ENCODE measurements around the gene MEST. TPM values are rescaled to one million over a fixed set of nuclear protein-coding genes. Genes with fewer than 3 reads are reported as not detected.

The MEST gene
- polyA plus RNA-seq, 1 donor (not counting 4 experiments of a cell fraction or from before 2014, with no cell fraction given) = 5.8 TPM

- no peak overlapping the region for H2AFZ ChIP-seq (ENCODE audit: control insufficient read depth, low read length)
- no peak overlapping the region for H3K4me3 ChIP-seq (ENCODE audit: control insufficient read depth in 2 of 3, extremely low read depth in 1 of 3, insufficient read depth in 2 of 3, low read depth in 1 of 3, low read length in 3 of 3)
- H3K4me2 ChIP-seq (ENCODE audit: control insufficient read depth, extremely low read depth, insufficient read depth, low read depth, low read length) = no peak overlapping the region
- dilution Hi-C loops (cut with MboI; ENCODE audit: extremely low pct_ligation_motif_present, low sequenced_read_pairs) = no loop called here
- no peak overlapping the region for H3K9ac ChIP-seq (ENCODE audit: control insufficient read depth, extremely low read depth, insufficient read depth, low read length)
- no peaks in the 10 kb centered on the region for H3K36me3 ChIP-seq (ENCODE audit: control insufficient read depth in 2 of 2, extremely low read depth in 1 of 2, insufficient read depth in 2 of 2, low read length in 2 of 2)
- H3K9me1 ChIP-seq (ENCODE audit: control insufficient read depth, extremely low read depth, insufficient read depth, low read length) = no peaks in the 10 kb centered on the region
- H3K9me3 ChIP-seq (ENCODE audit: control insufficient read depth, low read depth, low read length) = no peaks in the 10 kb centered on the region
- no peak for FAIRE-seq
- no peak overlapping the region for H3K27ac ChIP-seq (ENCODE audit: control insufficient read depth, insufficient read depth, low read length)
- TF ChIP-seq CTCF (optimal IDR thresholded peaks at IDR 0.05 in 1 of 3, IDR thresholded peaks at IDR 0.05 in 1 of 3, conservative IDR thresholded peaks at IDR 0.05 in 1 of 3; ENCODE audit: extremely low read depth in 1 of 3, insufficient read depth in 2 of 3, low read length in 3 of 3) (no peak), EZH2 (IDR thresholded peaks at IDR 0.05; ENCODE audit: low read length) (no peak)
- no peaks in the 10 kb centered on the region for H3K79me2 ChIP-seq (ENCODE audit: control insufficient read depth, insufficient read depth, low read length)
- no peaks in the 10 kb centered on the region for H3K27me3 ChIP-seq (ENCODE audit: control insufficient read depth, extremely low read depth, insufficient read depth, low read length)
- no peaks in the 10 kb centered on the region for H3K4me1 ChIP-seq (ENCODE audit: control insufficient read depth, extremely low read depth, insufficient read depth, low read length)
- no peaks in the 10 kb centered on the region for H4K20me1 ChIP-seq (ENCODE audit: control insufficient read depth, extremely low read depth, insufficient read depth, low read length)
- no peak for DNase-seq (ENCODE audit: low read depth, low spot score)
Measured at GRCh38 chr7:130500463-130500862, 8.6 kb downstream of the MEST start.

- Histone ChIP-seq H3K79me2 (ENCODE audit: control insufficient read depth, insufficient read depth, low read length) (no peaks in the 10 kb centered on the region), H3K36me3 (ENCODE audit: control insufficient read depth in 2 of 2, extremely low read depth in 1 of 2, insufficient read depth in 2 of 2, low read length in 2 of 2) (peaks cover 0 to 2% of the 10 kb centered on the region in 2 experiments), H3K4me1 (ENCODE audit: control insufficient read depth, extremely low read depth, insufficient read depth, low read length) (no peaks in the 10 kb centered on the region), H3K9me1 (ENCODE audit: control insufficient read depth, extremely low read depth, insufficient read depth, low read length) (no peaks in the 10 kb centered on the region), H3K9me3 (ENCODE audit: control insufficient read depth, low read depth, low read length) (no peaks in the 10 kb centered on the region), H3K9ac (ENCODE audit: control insufficient read depth, extremely low read depth, insufficient read depth, low read length) (no peak overlapping the region), H2AFZ (ENCODE audit: control insufficient read depth, low read length) (no peak overlapping the region), H3K4me2 (ENCODE audit: control insufficient read depth, extremely low read depth, insufficient read depth, low read depth, low read length) (no peak overlapping the region), H3K4me3 (ENCODE audit: control insufficient read depth in 2 of 3, extremely low read depth in 1 of 3, insufficient read depth in 2 of 3, low read depth in 1 of 3, low read length in 3 of 3) (no peak overlapping the region), H3K27ac (ENCODE audit: control insufficient read depth, insufficient read depth, low read length) (no peak overlapping the region), H3K27me3 (ENCODE audit: control insufficient read depth, extremely low read depth, insufficient read depth, low read length) (no peaks in the 10 kb centered on the region), H4K20me1 (ENCODE audit: control insufficient read depth, extremely low read depth, insufficient read depth, low read length) (no peaks in the 10 kb centered on the region)
- DNase-seq (ENCODE audit: low read depth, low spot score) (no peak), FAIRE-seq (no peak)
- dilution Hi-C loops (cut with MboI; ENCODE audit: extremely low pct_ligation_motif_present, low sequenced_read_pairs) = no loop called here
- no peak for TF ChIP-seq EZH2 (IDR thresholded peaks at IDR 0.05; ENCODE audit: low read length)
- TF ChIP-seq CTCF (optimal IDR thresholded peaks at IDR 0.05 in 1 of 3, IDR thresholded peaks at IDR 0.05 in 1 of 3, conservative IDR thresholded peaks at IDR 0.05 in 1 of 3; ENCODE audit: extremely low read depth in 1 of 3, insufficient read depth in 2 of 3, low read length in 3 of 3) = no peak
Measured at GRCh38 chr7:130500910-130501309, 9.0 kb downstream of the MEST start.
